ENCODE results near the gene SEMA3G. TPM values are rescaled to one million over a fixed set of nuclear protein-coding genes. Genes with fewer than 3 reads are reported as not detected.

SEMA3G gene
- total and polyA plus RNA-seq, 2 donors from 2014 or later = 25.7 to 28.2 TPM

GRCh38 chr3:52433328-52433995, 11.4 kb downstream of the SEMA3G start:
- TF ChIP-seq CTCF (IDR thresholded peaks at IDR 0.05; ENCODE audit: borderline replicate concordance, extremely low read depth, insufficient read depth) = no peak
- Histone ChIP-seq H3K27me3 (ENCODE audit: control insufficient read depth, insufficient read depth, low read length) (no peaks in the 10 kb centered on the region), H3K9me3 (ENCODE audit: control insufficient read depth in 2 of 3, insufficient read depth in 1 of 3, low read length in 3 of 3) (no peaks in the 10 kb centered on the region), H3K4me1 (ENCODE audit: control insufficient read depth in 2 of 3, insufficient read depth in 2 of 3, low read depth in 1 of 3, low read length in 3 of 3) (peaks cover 0 to 15% (median 12%) of the 10 kb centered on the region in 3 donors), H3K9ac (ENCODE audit: low read length in 3 of 3) (no peak overlapping the region), H3K27ac (ENCODE audit: low read depth in 2 of 2, low read length in 2 of 2) (peak overlapping the region in 1 of 2 donors; percentile 44), H3K4me3 (ENCODE audit: low read length in 3 of 3) (no peak overlapping the region), H3K36me3 (ENCODE audit: control insufficient read depth in 2 of 3, insufficient read depth in 3 of 3, low read length in 3 of 3) (no peaks in the 10 kb centered on the region)
- intact Hi-C loops (cut with DNase I) = no loop called here
- DNase-seq (peak in 2 of 5 donors; percentile 44 to 53), FAIRE-seq (no peak)

- intact Hi-C loops (cut with DNase I) = no loop called here
- TF ChIP-seq CTCF (IDR thresholded peaks at IDR 0.05; ENCODE audit: borderline replicate concordance, extremely low read depth, insufficient read depth) = no peak
- Histone ChIP-seq H3K9ac (ENCODE audit: low read length in 3 of 3) (no peak overlapping the region), H3K36me3 (ENCODE audit: control insufficient read depth in 2 of 3, insufficient read depth in 3 of 3, low read length in 3 of 3) (no peaks in the 10 kb centered on the region), H3K27me3 (ENCODE audit: control insufficient read depth, insufficient read depth, low read length) (no peaks in the 10 kb centered on the region), H3K27ac (ENCODE audit: low read depth in 2 of 2, low read length in 2 of 2) (peak overlapping the region; percentile 33 to 34), H3K4me3 (ENCODE audit: low read length in 3 of 3) (no peak overlapping the region), H3K4me1 (ENCODE audit: control insufficient read depth in 2 of 3, insufficient read depth in 2 of 3, low read depth in 1 of 3, low read length in 3 of 3) (peaks cover 0 to 15% (median 12%) of the 10 kb centered on the region in 3 donors), H3K9me3 (ENCODE audit: control insufficient read depth in 2 of 3, insufficient read depth in 1 of 3, low read length in 3 of 3) (no peaks in the 10 kb centered on the region)
- FAIRE-seq (no peak), DNase-seq (peak in 2 of 5 donors; percentile 69 to 71)
These were observed 12.2 kb downstream of the SEMA3G start for GRCh38 chr3:52432691-52433141.

GRCh38 chr3:52432225-52432624, 12.7 kb downstream of the SEMA3G start:
- FAIRE-seq (no peak), DNase-seq (peak in 2 of 5 donors; percentile 43 to 58)
- peak overlapping the region; percentile 33 to 34 for H3K27ac ChIP-seq (ENCODE audit: low read depth in 2 of 2, low read length in 2 of 2)
- H3K9ac ChIP-seq (ENCODE audit: low read length in 3 of 3) = no peak overlapping the region
- no peak overlapping the region for H3K4me3 ChIP-seq (ENCODE audit: low read length in 3 of 3)
- H3K27me3 ChIP-seq (ENCODE audit: control insufficient read depth, insufficient read depth, low read length) = no peaks in the 10 kb centered on the region
- intact Hi-C loops (cut with DNase I) = no loop called here
- no peaks in the 10 kb centered on the region for H3K9me3 ChIP-seq (ENCODE audit: control insufficient read depth in 2 of 3, insufficient read depth in 1 of 3, low read length in 3 of 3)
- H3K4me1 ChIP-seq (ENCODE audit: control insufficient read depth in 2 of 3, insufficient read depth in 2 of 3, low read depth in 1 of 3, low read length in 3 of 3) = peaks cover 0 to 15% (median 12%) of the 10 kb centered on the region in 3 donors
- TF ChIP-seq CTCF (IDR thresholded peaks at IDR 0.05; ENCODE audit: borderline replicate concordance, extremely low read depth, insufficient read depth) = no peak
- no peaks in the 10 kb centered on the region for H3K36me3 ChIP-seq (ENCODE audit: control insufficient read depth in 2 of 3, insufficient read depth in 3 of 3, low read length in 3 of 3)

All from kidney (tissue), 14 donors.